ENCODE data around the gene ZFP57. TPM values are rescaled to one million over a fixed set of nuclear protein-coding genes. Genes with fewer than 3 reads are reported as not detected.
"Not testable (repeated sequence)": the region's sequence is repeated elsewhere in the genome, so short reads cannot be mapped to it uniquely, and the experiment has no call there.

The ZFP57 gene
- total and polyA plus RNA-seq, 9 donors, result 0.13 to 0.25 (median 0.24) TPM; not detected in 6

DNA sequence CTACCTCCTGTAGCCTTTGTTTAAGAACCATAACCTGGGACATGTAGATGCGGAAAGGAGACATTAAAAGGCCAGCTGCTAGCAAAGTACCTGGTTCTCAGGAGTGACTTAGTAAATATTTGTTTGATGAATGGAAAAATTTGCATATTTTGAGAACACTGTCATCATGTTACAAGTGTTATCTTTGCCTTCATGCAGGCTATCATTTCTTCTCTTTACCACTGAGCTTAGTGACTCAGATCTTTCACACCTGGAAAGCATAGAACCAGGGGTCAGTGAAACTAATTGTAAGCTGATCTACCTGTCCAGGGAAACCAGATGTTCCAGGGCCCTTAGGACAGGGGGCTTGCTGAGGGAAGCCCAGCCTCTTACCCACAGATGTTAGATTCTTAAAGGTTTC is 5.4 kb downstream of the ZFP57 start:
- no peak overlapping the region for H3K27ac ChIP-seq
- no peaks in the 10 kb centered on the region for H3K27me3 ChIP-seq
- no peaks in the 10 kb centered on the region for H3K36me3 ChIP-seq
- TF ChIP-seq POLR2A (IDR thresholded peaks at IDR 0.05) (no peak), EP300 (IDR thresholded peaks at IDR 0.05) (no peak)
- TF ChIP-seq, protein P1, sequence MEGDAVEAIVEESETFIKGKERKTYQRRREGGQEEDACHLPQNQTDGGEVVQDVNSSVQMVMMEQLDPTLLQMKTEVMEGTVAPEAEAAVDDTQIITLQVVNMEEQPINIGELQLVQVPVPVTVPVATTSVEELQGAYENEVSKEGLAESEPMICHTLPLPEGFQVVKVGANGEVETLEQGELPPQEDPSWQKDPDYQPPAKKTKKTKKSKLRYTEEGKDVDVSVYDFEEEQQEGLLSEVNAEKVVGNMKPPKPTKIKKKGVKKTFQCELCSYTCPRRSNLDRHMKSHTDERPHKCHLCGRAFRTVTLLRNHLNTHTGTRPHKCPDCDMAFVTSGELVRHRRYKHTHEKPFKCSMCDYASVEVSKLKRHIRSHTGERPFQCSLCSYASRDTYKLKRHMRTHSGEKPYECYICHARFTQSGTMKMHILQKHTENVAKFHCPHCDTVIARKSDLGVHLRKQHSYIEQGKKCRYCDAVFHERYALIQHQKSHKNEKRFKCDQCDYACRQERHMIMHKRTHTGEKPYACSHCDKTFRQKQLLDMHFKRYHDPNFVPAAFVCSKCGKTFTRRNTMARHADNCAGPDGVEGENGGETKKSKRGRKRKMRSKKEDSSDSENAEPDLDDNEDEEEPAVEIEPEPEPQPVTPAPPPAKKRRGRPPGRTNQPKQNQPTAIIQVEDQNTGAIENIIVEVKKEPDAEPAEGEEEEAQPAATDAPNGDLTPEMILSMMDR (IDR thresholded peaks at IDR 0.05), result no peak
- no peaks in the 10 kb centered on the region for H3K9me3 ChIP-seq
- no peaks in the 10 kb centered on the region for H3K4me1 ChIP-seq (ENCODE audit: insufficient read depth)
- intact Hi-C loops (cut with DNase I), result no loop called here
- H3K4me3 ChIP-seq, result no peak overlapping the region
- WGBS, 3 donors, result 57 to 97% (median 97%) methylated on average over 1 of the region's 1 CpG
- no peak for DNase-seq

DNA sequence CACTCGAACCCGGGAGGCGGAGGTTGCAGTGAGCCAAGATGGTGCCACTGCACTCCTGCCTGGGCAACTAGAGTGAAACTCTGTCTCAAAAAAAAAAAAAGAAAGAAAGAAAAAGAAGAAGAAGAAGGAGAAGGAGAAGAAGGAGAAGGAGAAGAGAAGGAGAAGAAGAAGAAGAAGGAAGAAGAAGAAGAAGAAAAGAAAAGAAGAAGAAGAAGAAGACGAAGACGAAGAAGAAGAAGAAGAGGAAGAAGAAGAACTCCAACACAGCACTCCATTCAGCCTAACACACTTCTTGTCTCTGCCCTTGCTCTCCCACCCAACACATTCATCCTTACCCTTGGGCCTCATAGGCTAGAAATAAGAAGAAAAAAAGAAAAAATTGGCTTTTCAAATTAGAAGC is 6.9 kb downstream of the ZFP57 start:
- intact Hi-C loops (cut with DNase I), result no loop called here
- Histone ChIP-seq H3K27ac (no peak overlapping the region), H3K36me3 (no peaks in the 10 kb centered on the region), H3K4me1 (ENCODE audit: insufficient read depth) (no peaks in the 10 kb centered on the region), H3K9me3 (no peaks in the 10 kb centered on the region), H3K27me3 (no peaks in the 10 kb centered on the region), H3K4me3 (no peak overlapping the region)
- DNase-seq, result no peak
- TF ChIP-seq EP300 (IDR thresholded peaks at IDR 0.05) (no peak), POLR2A (IDR thresholded peaks at IDR 0.05) (no peak)
- TF ChIP-seq, protein P1 (IDR thresholded peaks at IDR 0.05), result no peak
- WGBS, 3 donors, result 88 to 95% (median 91%) methylated on average over 5 of the region's 5 CpGs

DNA sequence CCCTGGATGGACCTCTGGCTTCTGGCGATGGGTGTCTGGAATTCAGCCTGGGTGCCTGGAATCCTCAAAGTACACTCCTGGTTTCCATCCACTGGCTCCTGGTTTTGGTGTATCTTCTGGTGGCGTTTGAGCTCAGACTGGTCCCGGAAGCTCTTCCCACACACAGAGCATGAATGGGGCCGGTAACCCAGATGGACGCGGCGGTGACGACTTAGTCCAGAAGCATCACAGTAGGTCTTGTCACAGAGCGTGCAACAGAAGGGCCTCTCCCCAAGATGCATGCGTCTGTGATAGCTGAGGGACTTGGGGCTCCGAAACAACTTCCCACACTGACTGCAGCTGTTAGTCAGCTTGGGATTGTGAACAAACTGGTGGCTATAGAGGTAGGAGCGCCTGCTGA is 7.8 kb downstream of the ZFP57 start:
- TF ChIP-seq EP300 (IDR thresholded peaks at IDR 0.05) (no peak), POLR2A (IDR thresholded peaks at IDR 0.05) (no peak)
- TF ChIP-seq, protein P1 (IDR thresholded peaks at IDR 0.05), result no peak
- Histone ChIP-seq H3K27ac (no peak overlapping the region), H3K4me1 (ENCODE audit: insufficient read depth) (no peaks in the 10 kb centered on the region), H3K9me3 (no peaks in the 10 kb centered on the region), H3K4me3 (no peak overlapping the region), H3K27me3 (no peaks in the 10 kb centered on the region), H3K36me3 (no peaks in the 10 kb centered on the region)
- WGBS, 3 donors, result 93 to 96% (median 94%) methylated on average over 12 of the region's 12 CpGs
- intact Hi-C loops (cut with DNase I), result no loop called here
- DNase-seq, result no peak

DNA sequence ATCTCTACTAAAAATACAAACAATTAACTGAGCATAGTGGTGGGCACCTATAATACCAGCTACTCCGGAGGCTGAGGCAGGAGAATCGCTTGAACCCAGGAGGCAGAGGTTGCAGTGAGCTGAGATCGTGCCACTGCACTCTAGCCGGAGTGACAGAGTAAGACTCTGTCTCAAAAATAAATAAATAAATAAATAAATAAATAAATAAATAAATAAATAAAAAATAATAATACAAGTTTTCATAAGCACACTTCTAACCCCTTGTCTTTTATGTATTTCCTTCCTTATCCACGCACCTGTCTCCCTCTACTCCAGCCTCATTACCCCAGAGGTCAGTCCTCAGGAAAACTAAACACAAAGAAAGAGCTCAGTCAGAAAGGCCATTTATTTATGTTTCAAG is 8.8 kb downstream of the ZFP57 start:
- H3K36me3 ChIP-seq; H3K27ac ChIP-seq; H3K4me3 ChIP-seq; intact Hi-C loops (cut with DNase I); H3K4me1 ChIP-seq (ENCODE audit: insufficient read depth); H3K27me3 ChIP-seq; DNase-seq; H3K9me3 ChIP-seq: not testable (repeated sequence)
- 83 to 96% (median 94%) methylated on average over 5 of the region's 5 CpGs for WGBS, 3 donors

DNA sequence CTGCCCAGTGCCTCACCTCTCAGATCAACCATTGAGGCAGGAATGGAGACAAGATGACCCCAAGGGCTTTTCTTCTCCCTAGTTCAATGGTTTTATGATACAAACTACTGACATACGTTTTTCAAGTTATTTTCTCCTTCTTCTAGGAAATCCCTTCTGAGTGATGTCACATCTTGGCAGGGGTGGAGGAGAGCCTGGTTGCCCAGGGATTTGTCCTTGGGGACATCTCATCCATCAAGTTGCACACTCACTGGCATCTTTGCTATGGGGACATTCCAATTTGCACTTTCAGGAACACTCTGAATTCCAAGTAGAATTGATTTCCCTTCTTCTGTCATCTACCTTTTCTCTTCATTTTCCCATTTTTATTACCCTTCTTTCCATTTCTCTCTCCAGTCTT is 9.9 kb downstream of the ZFP57 start:
- WGBS, 3 donors, result 23 to 44% (median 24%) methylated on average over 1 of the region's 1 CpG
- TF ChIP-seq EP300 (IDR thresholded peaks at IDR 0.05) (no peak), POLR2A (IDR thresholded peaks at IDR 0.05) (no peak)
- TF ChIP-seq, protein P1 (IDR thresholded peaks at IDR 0.05), result no peak
- intact Hi-C loops (cut with DNase I), result no loop called here

More for the DNA sequence above, 9.9 kb downstream of the ZFP57 start:
- no peaks in the 10 kb centered on the region for H3K9me3 ChIP-seq
- no peak for DNase-seq
- no peak overlapping the region for H3K27ac ChIP-seq
- no peaks in the 10 kb centered on the region for H3K27me3 ChIP-seq
- H3K36me3 ChIP-seq, result no peaks in the 10 kb centered on the region
- no peaks in the 10 kb centered on the region for H3K4me1 ChIP-seq (ENCODE audit: insufficient read depth)
- H3K4me3 ChIP-seq, result no peak overlapping the region

Measured in ovary (tissue), 9 donors.